SK-N-SH (cell line): ENCODE data around the gene IPO8. TPM values are rescaled to one million over a fixed set of nuclear protein-coding genes. Genes with fewer than 3 reads are reported as not detected.

Experiments
- CTCF ChIA-PET: fragments of 300-600, 350-600 bp; formaldehyde crosslinking; extraction: SDS; loops from one replicate; lab custom pipeline; 2021; lab: Yijun Ruan, JAX
- POLR2A ChIA-PET: fragments of 350-600 bp; sonication (Branson Sonifier 250); formaldehyde crosslinking; extraction: SDS; loops from one replicate; lab custom pipeline; 2020; ENCODE audit warnings: antibody characterized with exemption, inconsistent platforms; lab: Yijun Ruan, JAX
- DNase-seq: peaks from one replicate; pipeline ENCODE4 v3.0.0; 2012
- H2AFZ ChIP-seq: fragments of 200-600 bp; sonication (generic); 2 replicates; pipeline ENCODE4 v1.8.1; 2016; ENCODE audit warnings: antibody characterized with exemption, mild to moderate bottlenecking, low read depth
- H3F3A ChIP-seq: fragments of 200-600 bp; sonication (generic); replicated peaks from 2 replicates; pipeline ENCODE3; 2016; ENCODE audit warnings: antibody characterized with exemption, mild to moderate bottlenecking; ENCODE audit not compliant: insufficient read depth
- H3K27ac ChIP-seq, 2 experiments: fragments of 200-500 bp in 1 of 2; fragments of 200-600 bp in 1 of 2; sonication (Bioruptor generic) in 1 of 2; sonication (generic), shearing (Covaris generic) in 1 of 2; 2 replicates each; pipeline versions ENCODE4 v1.5.1 to v1.6.1; 2014 to 2016; ENCODE audit warnings: low read depth in 2 of 2, inconsistent platforms in 1 of 2, low read length in 1 of 2, mild to moderate bottlenecking in 1 of 2, mixed read lengths in 1 of 2
- H3K27me3 ChIP-seq: fragments of 200-600 bp; sonication (generic), shearing (Covaris generic); 2 replicates; pipeline ENCODE4 v1.6.1; 2016; ENCODE audit warnings: mixed run types; ENCODE audit not compliant: insufficient read depth
- H3K36me3 ChIP-seq, 2 experiments: fragments of 200-500 bp in 1 of 2; fragments of 200-600 bp in 1 of 2; sonication (Bioruptor generic) in 1 of 2; sonication (generic) in 1 of 2; replicated peaks in 1 of 2; 2 replicates each; pipeline versions ENCODE3 to v1.5.1; 2014 to 2016; ENCODE audit warnings: low read length in 1 of 2, mild to moderate bottlenecking in 1 of 2; ENCODE audit not compliant: insufficient read depth in 2 of 2, control insufficient read depth in 1 of 2
- H3K4me1 ChIP-seq, 2 experiments: fragments of 200-500 bp in 1 of 2; fragments of 200-600 bp in 1 of 2; sonication (Bioruptor generic) in 1 of 2; sonication (generic), shearing (Covaris generic) in 1 of 2; 2 replicates each; pipeline versions ENCODE4 v1.5.1 to v1.6.1; 2014 to 2016; ENCODE audit warnings: low read depth in 1 of 2, low read length in 1 of 2, mixed run types in 1 of 2; ENCODE audit not compliant: insufficient read depth in 2 of 2, control insufficient read depth in 1 of 2
- H3K4me2 ChIP-seq: fragments of 200-600 bp; sonication (generic), shearing (Covaris generic); 2 replicates; pipeline ENCODE4 v1.6.1; 2017; ENCODE audit warnings: mixed run types
- H3K4me3 ChIP-seq, 2 experiments: fragments of 200-500 bp in 1 of 2; fragments of 200-600 bp in 1 of 2; sonication (Bioruptor generic) in 1 of 2; sonication (generic), shearing (Covaris generic) in 1 of 2; 2 replicates each; pipeline versions ENCODE4 v1.5.1 to v1.8.1; 2014 to 2016; ENCODE audit warnings: low read depth in 2 of 2, inconsistent platforms in 1 of 2, low read length in 1 of 2, mild to moderate bottlenecking in 1 of 2, mixed read lengths in 1 of 2, moderate library complexity in 1 of 2
- H3K79me2 ChIP-seq: fragments of 200-600 bp; sonication (generic); 2 replicates; pipeline ENCODE4 v1.8.1; 2017; ENCODE audit warnings: mild to moderate bottlenecking; ENCODE audit not compliant: insufficient read depth
- H3K9ac ChIP-seq: fragments of 200-600 bp; sonication (generic); 2 replicates; pipeline ENCODE4 v1.6.1; 2017; ENCODE audit warnings: mixed run types
- H3K9me2 ChIP-seq: fragments of 200-600 bp; sonication (generic); 2 replicates; pipeline ENCODE4 v1.6.1; 2017; ENCODE audit warnings: mixed run types
- H3K9me3 ChIP-seq: fragments of 200-600 bp; sonication (generic); 2 replicates; pipeline ENCODE4 v1.6.1; 2017; ENCODE audit warnings: mixed run types, mild to moderate bottlenecking, moderate library complexity
- H4K20me1 ChIP-seq: fragments of 200-600 bp; sonication (generic); 2 replicates; pipeline ENCODE4 v1.6.1; 2017; ENCODE audit warnings: mild to moderate bottlenecking, mixed run types; ENCODE audit not compliant: insufficient read depth
- ELF1 ChIP-seq: IDR thresholded peaks from 2 replicates; pipeline ENCODE4 v1.4.0; 2012
- GATA2 ChIP-seq: sonication (generic); formaldehyde crosslinking; IDR thresholded peaks from 2 replicates; pipeline ENCODE4 v1.5.0; 2020; ENCODE audit warnings: mild to moderate bottlenecking, missing genetic modification reagents
- MXI1 ChIP-seq: IDR thresholded peaks from 2 replicates; pipeline ENCODE4 v1.6.1; 2012; ENCODE audit warnings: mild to moderate bottlenecking, low read depth, low read length, improper control_type of control experiment
- NFIC ChIP-seq: IDR thresholded peaks from 2 replicates; pipeline ENCODE4 v1.4.0; 2012; ENCODE audit warnings: borderline replicate concordance
- NRF1 ChIP-seq: IDR thresholded peaks from 2 replicates; pipeline ENCODE4 v1.6.1; 2012; ENCODE audit warnings: low read depth, mild to moderate bottlenecking, low read length
- POLR2AphosphoS5 ChIP-seq: IDR thresholded peaks from 2 replicates; pipeline ENCODE4 v1.6.1; 2012; ENCODE audit warnings: low read depth, low read length
- RCOR1 ChIP-seq: fragments of 150-350 bp; IDR thresholded peaks from 2 replicates; pipeline ENCODE4 v1.6.1; 2017; ENCODE audit warnings: antibody characterized with exemption, low read length
- RXRA ChIP-seq: IDR thresholded peaks from 2 replicates; pipeline ENCODE4 v1.4.0; 2012; ENCODE audit warnings: low read depth, mild to moderate bottlenecking, borderline replicate concordance
- TCF12 ChIP-seq: IDR thresholded peaks from 2 replicates; pipeline ENCODE4 v1.4.0; 2012
- TEAD4 ChIP-seq: IDR thresholded peaks from 2 replicates; pipeline ENCODE4 v1.4.0; 2012; ENCODE audit warnings: mild to moderate bottlenecking, borderline replicate concordance; ENCODE audit not compliant: insufficient read depth
- ZBTB33 ChIP-seq: IDR thresholded peaks from 2 replicates; pipeline ENCODE4 v1.4.0; 2012; ENCODE audit warnings: low read depth, borderline replicate concordance
- WGBS: methylation state at CpG from one replicate; pipeline ENCODE4 v1.1.6; 2017; ENCODE audit warnings: low lambda C conversion rate; 5-methylcytosine and 5-hydroxymethylcytosine counted together
- polyA plus RNA-seq, 3 experiments: library from polyadenylated mRNA; depleted of rRNA; stranded (reverse); fragments of >200 nt; gene quantifications; 2 replicates each; pipeline ENCODE4 v1.2.3, GENCODE V29; 2012
- TF ChIP-seq, protein P1 (sequence below): fragments of 200-600 bp; sonication (generic); IDR thresholded peaks from 2 replicates; pipeline ENCODE4 v1.6.1; 2017; ENCODE audit warnings: antibody characterized with exemption, mild to moderate bottlenecking, moderate library complexity
- TF ChIP-seq, protein P2 (sequence below): fragments of 150-350 bp; IDR thresholded peaks from 2 replicates; pipeline ENCODE4 v1.6.1; 2017; ENCODE audit warnings: antibody characterized with exemption, low read length, low read depth, borderline replicate concordance

The IPO8 gene
- polyA plus RNA-seq, 1 of the 3 experiments (the other 2 are of a cell fraction): 5.8 TPM

- TF ChIP-seq ELF1 (no peak), GATA2 (no peak), POLR2AphosphoS5 (no peak), ZBTB33 (no peak), NRF1 (no peak), RCOR1 (no peak), RXRA (no peak), TEAD4 (no peak), MXI1 (no peak), NFIC (no peak)
- TF ChIP-seq, protein P1, sequence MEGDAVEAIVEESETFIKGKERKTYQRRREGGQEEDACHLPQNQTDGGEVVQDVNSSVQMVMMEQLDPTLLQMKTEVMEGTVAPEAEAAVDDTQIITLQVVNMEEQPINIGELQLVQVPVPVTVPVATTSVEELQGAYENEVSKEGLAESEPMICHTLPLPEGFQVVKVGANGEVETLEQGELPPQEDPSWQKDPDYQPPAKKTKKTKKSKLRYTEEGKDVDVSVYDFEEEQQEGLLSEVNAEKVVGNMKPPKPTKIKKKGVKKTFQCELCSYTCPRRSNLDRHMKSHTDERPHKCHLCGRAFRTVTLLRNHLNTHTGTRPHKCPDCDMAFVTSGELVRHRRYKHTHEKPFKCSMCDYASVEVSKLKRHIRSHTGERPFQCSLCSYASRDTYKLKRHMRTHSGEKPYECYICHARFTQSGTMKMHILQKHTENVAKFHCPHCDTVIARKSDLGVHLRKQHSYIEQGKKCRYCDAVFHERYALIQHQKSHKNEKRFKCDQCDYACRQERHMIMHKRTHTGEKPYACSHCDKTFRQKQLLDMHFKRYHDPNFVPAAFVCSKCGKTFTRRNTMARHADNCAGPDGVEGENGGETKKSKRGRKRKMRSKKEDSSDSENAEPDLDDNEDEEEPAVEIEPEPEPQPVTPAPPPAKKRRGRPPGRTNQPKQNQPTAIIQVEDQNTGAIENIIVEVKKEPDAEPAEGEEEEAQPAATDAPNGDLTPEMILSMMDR: no peak
- TF ChIP-seq, protein P2, sequence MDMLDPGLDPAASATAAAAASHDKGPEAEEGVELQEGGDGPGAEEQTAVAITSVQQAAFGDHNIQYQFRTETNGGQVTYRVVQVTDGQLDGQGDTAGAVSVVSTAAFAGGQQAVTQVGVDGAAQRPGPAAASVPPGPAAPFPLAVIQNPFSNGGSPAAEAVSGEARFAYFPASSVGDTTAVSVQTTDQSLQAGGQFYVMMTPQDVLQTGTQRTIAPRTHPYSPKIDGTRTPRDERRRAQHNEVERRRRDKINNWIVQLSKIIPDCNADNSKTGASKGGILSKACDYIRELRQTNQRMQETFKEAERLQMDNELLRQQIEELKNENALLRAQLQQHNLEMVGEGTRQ: no peak
These were observed 34.3 kb upstream of the IPO8 start (continued) for GRCh38 chr12:30730011-30730410.

DNA sequence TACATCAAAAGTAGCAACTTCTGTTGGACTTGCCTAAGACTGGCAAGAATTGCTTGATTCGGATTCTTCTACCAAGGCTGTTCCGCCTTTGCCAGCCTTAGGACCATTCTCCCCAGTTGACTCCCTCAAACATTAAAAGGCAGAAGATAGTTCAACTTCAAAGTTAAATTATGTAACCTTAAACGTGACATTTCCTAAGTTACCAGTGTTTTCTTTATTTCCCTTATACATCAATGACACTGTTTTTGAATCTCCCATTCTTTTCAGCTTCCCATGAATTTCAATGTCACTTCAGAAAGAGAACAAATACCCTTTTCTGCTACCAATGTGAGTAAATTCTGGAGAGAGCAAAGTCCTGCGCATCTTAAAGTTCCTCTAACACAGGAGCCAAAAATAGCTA is 33.9 kb upstream of the IPO8 start:
- Histone ChIP-seq H3F3A (peaks cover 13% of the 10 kb centered on the region), H3K79me2 (peaks cover 77% of the 10 kb centered on the region), H3K4me3 (no peak overlapping the region), H3K36me3 (peaks cover 54 to 61% of the 10 kb centered on the region in 2 experiments), H2AFZ (no peak overlapping the region), H3K27me3 (no peaks in the 10 kb centered on the region), H3K9me2 (no peaks in the 10 kb centered on the region), H3K4me1 (peaks cover 0 to 21% of the 10 kb centered on the region in 2 experiments; a peak in 2 of 4 replicates), H3K9ac (no peak overlapping the region), H3K4me2 (no peak overlapping the region), H4K20me1 (no peaks in the 10 kb centered on the region), H3K27ac (no peak overlapping the region), H3K9me3 (no peaks in the 10 kb centered on the region)
- WGBS: 91% methylated on average over 4 of the region's 4 CpGs
- POLR2A ChIA-PET: no interaction called here
- no peak for DNase-seq
- CTCF ChIA-PET: interaction anchor here (1.0 to 1.2 kb wide), 2 partner anchors 11 to 78 kb away, joined by 4 read pairs; no protein-coding TSS in a partner anchor
- no peak for TF ChIP-seq NRF1
- TF ChIP-seq TCF12: no peak
